A549 (cell line): ENCODE data around the gene IGFALS. TPM values are rescaled to one million over a fixed set of nuclear protein-coding genes. Genes with fewer than 3 reads are reported as not detected.

Experiments
- ATAC-seq, 2 experiments: fragments of 200-7000 bp in 1 of 2; fragments of >200 bp in 1 of 2; cut with Nextera tagmentation in 1 of 2; cut with Tn5 transposase in 1 of 2; 3 replicates each; pipeline versions ENCODE4 v1.8.0 to v1.9.1; 2018 to 2020; ENCODE audit warnings: mild to moderate bottlenecking in 1 of 2, moderate library complexity in 1 of 2
- CTCF ChIA-PET: fragments of 300-600 bp; sonication (Branson Sonifier 250); formaldehyde crosslinking; extraction: SDS; loops from one replicate; lab custom pipeline; 2021; ENCODE audit warnings: antibody characterized with exemption, inconsistent platforms; lab: Yijun Ruan, JAX
- POLR2A ChIA-PET: fragments of 350-600 bp; formaldehyde crosslinking; extraction: SDS; loops from one replicate; lab custom pipeline; 2021; ENCODE audit warnings: antibody characterized with exemption, inconsistent platforms; lab: Yijun Ruan, JAX
- DNase-seq, 2 experiments: peaks; one replicate each; pipeline versions ENCODE4 v3.0.0 to v3.0.0-alpha.2; 2011 to 2016; ENCODE audit warnings: low read depth in 1 of 2, low spot score in 1 of 2
- FAIRE-seq: peaks from 2 replicates; lab custom pipeline; 2011; peaks lifted over from hg19 to GRCh38; lab: Jason Lieb, UNC
- H3K27ac ChIP-seq, 2 experiments: fragments of >200 bp; sonication (Bioruptor Twin); formaldehyde crosslinking; 3 replicates each; pipeline ENCODE4 v1.5.1; 2016 to 2017
- H3K4me1 ChIP-seq: fragments of >200 bp; sonication (Bioruptor Twin); formaldehyde crosslinking; 3 replicates; pipeline ENCODE4 v1.6.1; 2016
- H3K4me2 ChIP-seq: fragments of >200 bp; sonication (Bioruptor Twin); formaldehyde crosslinking; 3 replicates; pipeline ENCODE4 v1.6.1; 2016
- H3K4me3 ChIP-seq: fragments of >200 bp; sonication (Bioruptor Twin); formaldehyde crosslinking; 3 replicates; pipeline ENCODE4 v1.5.1; 2016
- H3K9me3 ChIP-seq: fragments of >200 bp; sonication (Bioruptor Twin); formaldehyde crosslinking; 3 replicates; pipeline ENCODE4 v1.6.1; 2016
- BCL3 ChIP-seq: fragments of >200 bp; sonication (Bioruptor Twin); formaldehyde crosslinking; IDR thresholded peaks from 3 replicates; pipeline ENCODE4 v1.6.1; 2016
- CEBPB ChIP-seq, 2 experiments: fragments of >200 bp in 1 of 2; sonication (Bioruptor Twin) in 1 of 2; formaldehyde crosslinking in 1 of 2; IDR thresholded peaks; 2 replicates each; pipeline ENCODE4 v1.6.1; 2012 to 2016
- CTCF ChIP-seq: fragments of >200 bp; sonication (Bioruptor Twin); formaldehyde crosslinking; IDR thresholded peaks from 3 replicates; pipeline ENCODE4 v1.5.1; 2016
- E2F6 ChIP-seq: IDR thresholded peaks from 2 replicates; pipeline ENCODE4 v1.6.1; 2012; ENCODE audit warnings: low read depth, borderline replicate concordance
- EHF ChIP-seq: fragments of 250-450 bp; sonication (Bioruptor Pico); IDR thresholded peaks from 2 replicates; pipeline ENCODE4 v1.5.0; 2020; ENCODE audit warnings: mild to moderate bottlenecking
- EHMT2 ChIP-seq: fragments of 200-600 bp; sonication (generic); IDR thresholded peaks from 2 replicates; pipeline ENCODE4 v1.6.1; 2016; ENCODE audit warnings: antibody characterized with exemption, low read depth, mild to moderate bottlenecking, moderate library complexity
- ELK1 ChIP-seq: fragments of 150-350 bp; IDR thresholded peaks from 2 replicates; pipeline ENCODE4 v1.6.1; 2014; ENCODE audit warnings: low read depth, mild to moderate bottlenecking, low read length
- FOSB ChIP-seq: fragments of 250-450 bp; sonication (Bioruptor Pico); IDR thresholded peaks from 2 replicates; pipeline ENCODE4 v1.5.0; 2020; ENCODE audit warnings: mild to moderate bottlenecking, moderate library complexity
- HMGXB4 ChIP-seq: fragments of 250-450 bp; sonication (Bioruptor Pico); IDR thresholded peaks from 2 replicates; pipeline ENCODE4 v1.5.0; 2021; ENCODE audit warnings: mild to moderate bottlenecking, moderate library complexity, borderline replicate concordance
- HOXA7 ChIP-seq: fragments of 250-450 bp; sonication (Bioruptor Pico); IDR thresholded peaks from 2 replicates; pipeline ENCODE4 v1.5.0; 2020; ENCODE audit warnings: mild to moderate bottlenecking, moderate library complexity
- KDM5A ChIP-seq: fragments of 200-600 bp; sonication (generic); IDR thresholded peaks from 2 replicates; pipeline ENCODE4 v1.6.1; 2016; ENCODE audit warnings: antibody characterized with exemption, mild to moderate bottlenecking
- MAX ChIP-seq: IDR thresholded peaks from 2 replicates; pipeline ENCODE4 v1.6.1; 2012
- NR3C1 ChIP-seq: fragments of >200 bp; sonication (Bioruptor Twin); formaldehyde crosslinking; IDR thresholded peaks from 3 replicates; pipeline ENCODE4 v1.6.1; 2017
- POLR2AphosphoS2 ChIP-seq: conservative IDR thresholded peaks from 2 replicates; pipeline ENCODE4 v1.6.1; 2012; ENCODE audit warnings: low read length, improper control_type of control experiment, inconsistent platforms
- ZFP36 ChIP-seq: fragments of 450-650 bp; IDR thresholded peaks from 2 replicates; pipeline ENCODE4 v1.6.1; 2014; ENCODE audit warnings: borderline replicate concordance; ENCODE audit not compliant: partially characterized antibody
- WGBS: methylation state at CpG from one replicate; pipeline ENCODE4 v1.1.6; 2017; ENCODE audit errors: missing lambda C conversion rate; 5-methylcytosine and 5-hydroxymethylcytosine counted together
- polyA plus RNA-seq, 4 experiments: library from polyadenylated mRNA; depleted of rRNA in 3 of 4; stranded (reverse); fragments of >200 nt; fragmentation: RNase III in 1 of 4; extraction: RNeasy Plus Mini Kit Qiagen cat#74134 plus additional on column Dnase treatment in 1 of 4; gene quantifications; 2 replicates in 3 of 4; 3 replicates in 1 of 4; pipeline ENCODE4 v1.2.3, GENCODE V29; 2011 to 2017

Gene IGFALS
- polyA plus RNA-seq, 2 of the 4 experiments (the other 2 are of a cell fraction), result 0.08 TPM; not detected in 1

GRCh38 chr16:1818204-1818872 is 24.8 kb upstream of the IGFALS start (continued):
- no peak for TF ChIP-seq BCL3
- TF ChIP-seq MAX, result no peak
- TF ChIP-seq EHF (CRISPR knock-in tag), result no peak
- TF ChIP-seq KDM5A, result no peak
- no peak for TF ChIP-seq FOSB (CRISPR knock-in tag)

GRCh38 chr16:1817716-1818115 is 24.2 kb upstream of the IGFALS start:
- Histone ChIP-seq H3K4me1 (peaks cover 5% of the 10 kb centered on the region; the same call in 1 of the 3 replicates), H3K9me3 (no peaks in the 10 kb centered on the region), H3K4me2 (no peak overlapping the region), H3K4me3 (no peak overlapping the region)
- FAIRE-seq (no peak), DNase-seq (no peak), ATAC-seq (no peak; a peak in 1 of 6 replicates)
- 92% methylated on average over 16 of the region's 17 CpGs for WGBS
- CTCF ChIA-PET, result no interaction called here
- POLR2A ChIA-PET, result no interaction called here
- TF ChIP-seq CEBPB (IDR thresholded peaks at IDR 0.05) (no peak), CTCF (no peak), HOXA7 (CRISPR knock-in tag) (no peak)
- TF ChIP-seq, all 56 proteins: peak for 0
- H3K27ac ChIP-seq, result no peak overlapping the region

- no peak for TF ChIP-seq HMGXB4 (CRISPR knock-in tag)
- no peak for TF ChIP-seq ZFP36
- TF ChIP-seq E2F6, result no peak
- H3K27ac ChIP-seq, result no peak overlapping the region
- DNase-seq (no peak), ATAC-seq (no peak), FAIRE-seq (no peak)
- CTCF ChIA-PET, result no interaction called here
- no peak overlapping the region for H3K4me2 ChIP-seq
- WGBS, result 91% methylated on average over 9 of the region's 9 CpGs
- POLR2A ChIA-PET, result interaction anchor here (1.7 kb wide), 1 partner anchor 148 kb away, joined by 4 read pairs; the partner anchor contains the start of gene RPS2
- no peak overlapping the region for H3K4me3 ChIP-seq
- H3K9me3 ChIP-seq, result no peaks in the 10 kb centered on the region
- H3K4me1 ChIP-seq, result peaks cover 10% of the 10 kb centered on the region; the same call in 1 of the 3 replicates
These were observed 23.7 kb upstream of the IGFALS start for GRCh38 chr16:1817276-1817589.

GRCh38 chr16:1816396-1817275 is 23.1 kb upstream of the IGFALS start:
- Histone ChIP-seq H3K4me1 (peaks cover 10% of the 10 kb centered on the region; the same call in 1 of the 3 replicates), H3K4me3 (no peak overlapping the region), H3K4me2 (no peak overlapping the region), H3K27ac (no peak overlapping the region), H3K9me3 (no peaks in the 10 kb centered on the region)
- CTCF ChIA-PET, result no interaction called here
- ATAC-seq, result no peak
- POLR2A ChIA-PET, result interaction anchor here (0.6 to 1.7 kb wide), 2 partner anchors 112 to 148 kb away, joined by 3 to 4 read pairs; partner anchors contain the start of gene RPS2
- TF ChIP-seq POLR2AphosphoS2 (no peak), EHMT2 (no peak), MAX (no peak), ELK1 (no peak), NR3C1 (no peak)
- no peak for DNase-seq
- no peak for FAIRE-seq
- 91% methylated on average over 27 of the region's 40 CpGs for WGBS
